Kidney (tissue), 14 donors: ENCODE results near the gene HMOX1. TPM values are rescaled to one million over a fixed set of nuclear protein-coding genes. Genes with fewer than 3 reads are reported as not detected.

ENCODE experiments used
- DNase-seq, 5 donors: peaks; one replicate each; pipeline ENCODE4 v3.0.0-alpha.2; 2013 to 2020
- FAIRE-seq: peaks from 2 replicates; lab custom pipeline; 2012; peaks lifted over from hg19 to GRCh38; lab: Jason Lieb, UNC
- H3K27ac ChIP-seq, 2 donors: one replicate each; pipeline ENCODE4 v1.7.0; 2013; ENCODE audit warnings: low read depth in 2 of 2, low read length in 2 of 2, inconsistent platforms in 1 of 2
- H3K27me3 ChIP-seq: one replicate; pipeline ENCODE4 v1.7.1; 2013; ENCODE audit warnings: low read length, inconsistent platforms; ENCODE audit not compliant: control insufficient read depth, insufficient read depth
- H3K36me3 ChIP-seq, 3 donors: one replicate each; pipeline versions ENCODE4 v1.7.0 to v1.7.1; 2013; ENCODE audit warnings: low read length in 3 of 3, control low read depth in 1 of 3, inconsistent platforms in 1 of 3; ENCODE audit not compliant: insufficient read depth in 3 of 3, control insufficient read depth in 2 of 3
- H3K4me1 ChIP-seq, 3 donors: one replicate each; pipeline versions ENCODE4 v1.7.0 to v1.7.1; 2013; ENCODE audit warnings: low read length in 3 of 3, inconsistent platforms in 1 of 3, low read depth in 1 of 3; ENCODE audit not compliant: control insufficient read depth in 2 of 3, insufficient read depth in 2 of 3
- H3K4me3 ChIP-seq, 3 donors: one replicate each; pipeline versions ENCODE4 v1.7.0 to v1.8.1; 2013; ENCODE audit warnings: low read length in 3 of 3, control low read depth in 1 of 3, inconsistent platforms in 1 of 3
- H3K9ac ChIP-seq, 3 donors: one replicate each; pipeline versions ENCODE4 v1.7.0 to v1.7.1; 2013; ENCODE audit warnings: low read length in 3 of 3, control low read depth in 1 of 3, inconsistent platforms in 1 of 3
- H3K9me3 ChIP-seq, 3 donors: one replicate each; pipeline versions ENCODE4 v1.7.0 to v1.7.1; 2013; ENCODE audit warnings: low read length in 3 of 3, control low read depth in 1 of 3, inconsistent platforms in 1 of 3; ENCODE audit not compliant: control insufficient read depth in 2 of 3, insufficient read depth in 1 of 3
- intact Hi-C: fragments of 100-400 bp; cut with DNase I; formaldehyde crosslinking; loops from one replicate; pipeline ENCODE4 v1.11.1; 2022
- polyA plus RNA-seq: library from polyadenylated mRNA; stranded (reverse); fragments of 350-450 nt; fragmentation: Illumina TruSeq; extraction: RNeasy Lipid Tissue Mini Kit (QIAGEN cat#74804); gene quantifications from one replicate; pipeline ENCODE4 v1.2.3, GENCODE V29; 2014; ENCODE audit warnings: low read depth, low replicate concordance; ENCODE audit not compliant: insufficient read depth
- total RNA-seq: library from RNA; stranded (reverse); fragmentation: NEBNext Ultra II Directional; extraction: Animal tissue kit (Norgen Biotek cat#: 25700); gene quantifications from one replicate; pipeline ENCODE4 v1.2.1, GENCODE V29; 2021
- TF ChIP-seq, protein P1 (sequence below): IDR thresholded peaks from 3 replicates; pipeline ENCODE4 v1.5.1; 2012; ENCODE audit warnings: mild to moderate bottlenecking, moderate library complexity, borderline replicate concordance; ENCODE audit not compliant: insufficient read depth; ENCODE audit errors: extremely low read depth
- donor health status: control.
- donor health status: control.
- donor health status: control.
- donor health status: control.
- donor health status: control.
- donor health status: DM: yes; HTN: yes; CAD: no.
- donor health status: Normal renal cell carcinoma (clear cell type).

HMOX1 gene
- total and polyA plus RNA-seq, 2 donors from 2014 or later = 37.7 to 234 TPM

- peaks cover 0 to 2% (median 0%) of the 10 kb centered on the region in 3 donors for H3K4me1 ChIP-seq
Observed at GRCh38 chr22:35392357-35392756, 11.5 kb downstream of the HMOX1 start.

GRCh38 chr22:35393116-35394010 lies 12.5 kb downstream of the HMOX1 start:
- Histone ChIP-seq H3K27me3 (no peaks in the 10 kb centered on the region), H3K36me3 (no peaks in the 10 kb centered on the region), H3K4me1 (peaks cover 0 to 2% (median 0%) of the 10 kb centered on the region in 3 donors), H3K27ac (no peak overlapping the region), H3K9ac (no peak overlapping the region), H3K9me3 (no peaks in the 10 kb centered on the region), H3K4me3 (no peak overlapping the region)
- intact Hi-C loops = no loop called here
- DNase-seq (no peak), FAIRE-seq (no peak)
- TF ChIP-seq, protein P1, sequence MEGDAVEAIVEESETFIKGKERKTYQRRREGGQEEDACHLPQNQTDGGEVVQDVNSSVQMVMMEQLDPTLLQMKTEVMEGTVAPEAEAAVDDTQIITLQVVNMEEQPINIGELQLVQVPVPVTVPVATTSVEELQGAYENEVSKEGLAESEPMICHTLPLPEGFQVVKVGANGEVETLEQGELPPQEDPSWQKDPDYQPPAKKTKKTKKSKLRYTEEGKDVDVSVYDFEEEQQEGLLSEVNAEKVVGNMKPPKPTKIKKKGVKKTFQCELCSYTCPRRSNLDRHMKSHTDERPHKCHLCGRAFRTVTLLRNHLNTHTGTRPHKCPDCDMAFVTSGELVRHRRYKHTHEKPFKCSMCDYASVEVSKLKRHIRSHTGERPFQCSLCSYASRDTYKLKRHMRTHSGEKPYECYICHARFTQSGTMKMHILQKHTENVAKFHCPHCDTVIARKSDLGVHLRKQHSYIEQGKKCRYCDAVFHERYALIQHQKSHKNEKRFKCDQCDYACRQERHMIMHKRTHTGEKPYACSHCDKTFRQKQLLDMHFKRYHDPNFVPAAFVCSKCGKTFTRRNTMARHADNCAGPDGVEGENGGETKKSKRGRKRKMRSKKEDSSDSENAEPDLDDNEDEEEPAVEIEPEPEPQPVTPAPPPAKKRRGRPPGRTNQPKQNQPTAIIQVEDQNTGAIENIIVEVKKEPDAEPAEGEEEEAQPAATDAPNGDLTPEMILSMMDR = no peak

More at GRCh38 chr22:35392357-35392756, 11.5 kb downstream of the HMOX1 start:
- H3K9me3 ChIP-seq = no peaks in the 10 kb centered on the region
- DNase-seq (no peak), FAIRE-seq (no peak)
- H3K9ac ChIP-seq = no peak overlapping the region
- H3K4me3 ChIP-seq = no peak overlapping the region
- no peak overlapping the region for H3K27ac ChIP-seq
- intact Hi-C loops = no loop called here
- TF ChIP-seq, protein P1 = no peak
- H3K27me3 ChIP-seq = no peaks in the 10 kb centered on the region
- no peaks in the 10 kb centered on the region for H3K36me3 ChIP-seq

DNA sequence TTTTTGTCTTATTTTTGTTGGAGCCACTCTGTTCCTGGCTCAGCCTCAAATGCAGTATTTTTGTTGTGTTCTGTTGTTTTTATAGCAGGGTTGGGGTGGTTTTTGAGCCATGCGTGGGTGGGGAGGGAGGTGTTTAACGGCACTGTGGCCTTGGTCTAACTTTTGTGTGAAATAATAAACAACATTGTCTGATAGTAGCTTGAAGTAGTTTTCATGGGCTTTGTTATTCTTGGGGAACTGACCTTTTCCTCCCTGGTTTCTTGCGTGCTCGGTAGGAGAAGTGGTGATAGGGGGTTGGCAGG lies 13.1 kb downstream of the HMOX1 start:
- TF ChIP-seq, protein P1 = no peak
- Histone ChIP-seq H3K27me3 (no peaks in the 10 kb centered on the region), H3K36me3 (no peaks in the 10 kb centered on the region), H3K4me3 (no peak overlapping the region), H3K9me3 (no peaks in the 10 kb centered on the region), H3K9ac (no peak overlapping the region), H3K4me1 (no peaks in the 10 kb centered on the region), H3K27ac (no peak overlapping the region)
- FAIRE-seq (no peak), DNase-seq (peak in 2 of 5 donors; percentile 41 to 62)
- intact Hi-C loops = no loop called here
